Measurements from ENCODE around the gene CMSS1. TPM values are rescaled to one million over a fixed set of nuclear protein-coding genes. Genes with fewer than 3 reads are reported as not detected.

The CMSS1 gene
- total RNA-seq, 1 donor from 2014 or later: 34.8 TPM

DNA sequence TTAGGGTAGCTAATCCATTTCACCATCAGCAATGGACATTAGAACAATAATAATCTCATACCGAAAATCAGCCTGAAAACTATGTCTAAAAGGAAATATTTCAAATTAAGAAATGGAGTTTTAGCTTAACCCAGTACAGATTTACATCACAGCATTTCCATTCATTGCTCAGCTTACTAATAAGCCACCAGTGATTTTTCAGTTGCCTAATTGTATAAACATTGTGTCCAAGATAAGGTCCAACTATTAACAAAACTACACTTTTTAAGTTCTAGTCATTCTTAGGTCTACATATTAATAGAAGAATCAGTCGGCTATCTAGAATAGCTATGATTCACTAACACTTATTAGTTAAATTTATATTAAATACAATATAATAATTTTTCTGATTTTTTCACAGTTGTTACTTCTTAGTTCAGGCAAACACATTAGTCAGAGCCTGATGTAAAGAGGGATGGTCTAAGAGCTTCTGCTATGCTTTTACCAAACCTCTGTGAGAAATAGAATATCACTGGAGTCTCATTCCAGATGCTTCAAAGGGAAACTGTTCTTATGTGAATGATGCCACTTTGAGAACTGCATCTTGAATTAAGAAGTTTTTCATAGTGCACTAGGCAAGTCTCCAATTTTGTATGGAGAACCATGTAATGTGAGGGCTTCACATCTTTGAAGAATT, 74.1 kb downstream of the CMSS1 start:
- no peaks in the 10 kb centered on the region for H3K9me3 ChIP-seq (replicated peaks)
- H3K36me3 ChIP-seq: no peaks in the 10 kb centered on the region
- no peak overlapping the region for H3K27ac ChIP-seq (replicated peaks)
- intact Hi-C loops (cut with micrococcal nuclease): no loop called here
- no peaks in the 10 kb centered on the region for H3K4me1 ChIP-seq
- TF ChIP-seq CTCF (IDR thresholded peaks at IDR 0.05; ENCODE audit: borderline replicate concordance): no peak
- H3K27me3 ChIP-seq (ENCODE audit: low read depth): no peaks in the 10 kb centered on the region
- H3K4me3 ChIP-seq: no peak overlapping the region
- no peak for DNase-seq

DNA sequence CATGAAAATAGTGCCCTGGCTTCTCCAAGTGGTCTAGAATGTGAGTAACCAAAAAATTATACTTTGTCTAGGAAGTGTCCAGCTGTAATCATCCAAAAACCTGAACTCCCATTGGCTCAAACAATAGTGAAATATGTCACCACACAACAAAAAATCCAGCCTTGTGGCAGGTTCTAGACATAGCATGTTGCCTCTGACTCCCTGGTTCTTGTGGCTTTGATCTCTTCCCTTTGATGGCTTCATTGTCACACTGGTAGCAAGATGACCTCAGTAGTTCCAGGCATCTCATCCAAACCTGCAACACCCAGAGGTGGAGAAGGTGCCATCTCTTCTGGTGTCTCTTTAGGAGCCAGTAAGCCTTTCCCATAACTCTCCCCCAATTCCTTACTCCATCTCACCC, 74.7 kb downstream of the CMSS1 start:
- no peak for TF ChIP-seq CTCF (IDR thresholded peaks at IDR 0.05; ENCODE audit: borderline replicate concordance)
- DNase-seq: no peak
- intact Hi-C loops (cut with micrococcal nuclease): no loop called here
- Histone ChIP-seq H3K27me3 (ENCODE audit: low read depth) (no peaks in the 10 kb centered on the region), H3K27ac (replicated peaks) (no peak overlapping the region), H3K4me3 (no peak overlapping the region), H3K9me3 (replicated peaks) (no peaks in the 10 kb centered on the region), H3K36me3 (no peaks in the 10 kb centered on the region), H3K4me1 (no peaks in the 10 kb centered on the region)

GRCh38 chr3:99895131-99895696, 77.6 kb downstream of the CMSS1 start:
- Histone ChIP-seq H3K4me3 (no peak overlapping the region), H3K36me3 (no peaks in the 10 kb centered on the region), H3K27me3 (ENCODE audit: low read depth) (no peaks in the 10 kb centered on the region), H3K9me3 (replicated peaks) (no peaks in the 10 kb centered on the region), H3K27ac (replicated peaks) (no peak overlapping the region), H3K4me1 (no peaks in the 10 kb centered on the region)
- no peak for DNase-seq
- intact Hi-C loops (cut with micrococcal nuclease): no loop called here
- TF ChIP-seq CTCF (IDR thresholded peaks at IDR 0.05; ENCODE audit: borderline replicate concordance): no peak

GRCh38 chr3:99895703-99896441, 78.2 kb downstream of the CMSS1 start:
- DNase-seq: no peak
- Histone ChIP-seq H3K27me3 (ENCODE audit: low read depth) (no peaks in the 10 kb centered on the region), H3K36me3 (no peaks in the 10 kb centered on the region), H3K4me3 (no peak overlapping the region), H3K27ac (replicated peaks) (no peak overlapping the region), H3K4me1 (peaks cover 5% of the 10 kb centered on the region), H3K9me3 (replicated peaks) (no peaks in the 10 kb centered on the region)
- no peak for TF ChIP-seq CTCF (IDR thresholded peaks at IDR 0.05; ENCODE audit: borderline replicate concordance)
- intact Hi-C loops (cut with micrococcal nuclease): no loop called here

- Histone ChIP-seq H3K36me3 (no peaks in the 10 kb centered on the region), H3K4me3 (no peak overlapping the region), H3K9me3 (replicated peaks) (no peaks in the 10 kb centered on the region), H3K27me3 (ENCODE audit: low read depth) (no peaks in the 10 kb centered on the region), H3K27ac (replicated peaks) (no peak overlapping the region), H3K4me1 (peaks cover 11% of the 10 kb centered on the region)
- no peak for TF ChIP-seq CTCF (IDR thresholded peaks at IDR 0.05; ENCODE audit: borderline replicate concordance)
- intact Hi-C loops (cut with micrococcal nuclease): no loop called here
- DNase-seq: no peak
Measured at GRCh38 chr3:99896482-99896881, 78.8 kb downstream of the CMSS1 start.

Measured in left ventricle myocardium inferior (tissue), 1 donor.